Ascending aorta (tissue), 2 donors: ENCODE measurements around the gene AQP6. TPM values are rescaled to one million over a fixed set of nuclear protein-coding genes. Genes with fewer than 3 reads are reported as not detected.

Source experiments
- DNase-seq, 2 donors: peaks; one replicate each; pipeline ENCODE4 v3.0.0-alpha.2; 2019; ENCODE audit warnings: low spot score in 2 of 2
- H3K27ac ChIP-seq, 2 donors: fragments of 200-600 bp; sonication (generic); one replicate each; pipeline ENCODE4 v1.5.1; 2016 to 2017; ENCODE audit warnings: mild to moderate bottlenecking in 1 of 2
- H3K27me3 ChIP-seq: fragments of 200-600 bp; sonication (generic); one replicate; pipeline ENCODE4 v1.5.1; 2017
- H3K36me3 ChIP-seq, 2 donors: fragments of 200-600 bp; sonication (generic); one replicate each; pipeline ENCODE4 v1.5.1; 2016
- H3K4me1 ChIP-seq, 2 donors: fragments of 200-600 bp; sonication (generic); one replicate each; pipeline ENCODE4 v1.5.1; 2016 to 2017; ENCODE audit warnings: mild to moderate bottlenecking in 1 of 2
- H3K4me3 ChIP-seq, 2 donors: fragments of 200-600 bp; sonication (generic); one replicate each; pipeline ENCODE4 v1.5.1; 2016 to 2017; ENCODE audit warnings: mild to moderate bottlenecking in 1 of 2
- H3K9me3 ChIP-seq, 2 donors: fragments of 200-600 bp; sonication (generic); one replicate each; pipeline ENCODE4 v1.5.1; 2016
- intact Hi-C: fragments of 100-400 bp; cut with DNase I; formaldehyde crosslinking; loops from one replicate; pipeline ENCODE4 v1.15.1; 2023
- total RNA-seq: library from RNA; depleted of rRNA; stranded (reverse); fragments of >200 nt; gene quantifications from one replicate; pipeline ENCODE4 v1.1.0, GENCODE V29; 2016
- TF ChIP-seq, protein P1 (sequence below), 3 experiments: fragments of 200-600 bp in 2 of 3; fragments of 450-650 bp in 1 of 3; sonication (generic) in 2 of 3; IDR thresholded peaks; one replicate each; pipeline ENCODE4 v1.5.1; 2016 to 2019; ENCODE audit warnings: antibody characterized with exemption in 3 of 3, mild to moderate bottlenecking in 1 of 3, moderate library complexity in 1 of 3

The AQP6 gene
- total RNA-seq, 1 donor from 2014 or later = not detected

DNA sequence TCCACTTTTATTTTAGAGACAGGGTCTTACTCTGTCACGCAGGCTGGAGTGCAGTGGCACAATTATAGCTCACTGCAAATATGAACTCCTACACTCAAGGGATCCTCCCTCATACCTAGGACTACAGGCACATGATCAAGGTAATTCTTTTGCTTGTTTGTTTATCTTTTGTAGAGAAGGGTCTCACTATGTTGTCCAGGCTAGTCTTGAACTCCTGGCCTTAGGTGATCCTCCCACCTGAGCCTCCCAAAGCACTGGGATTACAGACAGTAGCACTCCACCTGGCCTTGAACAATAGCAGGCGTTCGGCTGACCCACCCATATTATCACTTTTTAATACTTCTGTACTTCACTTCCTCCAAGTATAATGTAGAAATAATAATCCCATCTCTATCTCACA is 53.9 kb downstream of the AQP6 start:
- Histone ChIP-seq H3K27me3 (no peaks in the 10 kb centered on the region), H3K4me1 (no peaks in the 10 kb centered on the region), H3K27ac (no peak overlapping the region), H3K36me3 (no peaks in the 10 kb centered on the region), H3K9me3 (no peaks in the 10 kb centered on the region), H3K4me3 (no peak overlapping the region)
- TF ChIP-seq, protein P1, sequence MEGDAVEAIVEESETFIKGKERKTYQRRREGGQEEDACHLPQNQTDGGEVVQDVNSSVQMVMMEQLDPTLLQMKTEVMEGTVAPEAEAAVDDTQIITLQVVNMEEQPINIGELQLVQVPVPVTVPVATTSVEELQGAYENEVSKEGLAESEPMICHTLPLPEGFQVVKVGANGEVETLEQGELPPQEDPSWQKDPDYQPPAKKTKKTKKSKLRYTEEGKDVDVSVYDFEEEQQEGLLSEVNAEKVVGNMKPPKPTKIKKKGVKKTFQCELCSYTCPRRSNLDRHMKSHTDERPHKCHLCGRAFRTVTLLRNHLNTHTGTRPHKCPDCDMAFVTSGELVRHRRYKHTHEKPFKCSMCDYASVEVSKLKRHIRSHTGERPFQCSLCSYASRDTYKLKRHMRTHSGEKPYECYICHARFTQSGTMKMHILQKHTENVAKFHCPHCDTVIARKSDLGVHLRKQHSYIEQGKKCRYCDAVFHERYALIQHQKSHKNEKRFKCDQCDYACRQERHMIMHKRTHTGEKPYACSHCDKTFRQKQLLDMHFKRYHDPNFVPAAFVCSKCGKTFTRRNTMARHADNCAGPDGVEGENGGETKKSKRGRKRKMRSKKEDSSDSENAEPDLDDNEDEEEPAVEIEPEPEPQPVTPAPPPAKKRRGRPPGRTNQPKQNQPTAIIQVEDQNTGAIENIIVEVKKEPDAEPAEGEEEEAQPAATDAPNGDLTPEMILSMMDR (IDR thresholded peaks at IDR 0.05) = no peak
- intact Hi-C loops = no loop called here
- DNase-seq = no peak

Other genes starting within 250 kb of the AQP6 start
- 188 TPM for gene TMBIM6, start 231.4 kb upstream of the AQP6 start, total RNA-seq
- 33.4 TPM for gene NCKAP5L, start 144.5 kb upstream of the AQP6 start, total RNA-seq
- 2.6 TPM for gene BCDIN3D, start 129.8 kb upstream of the AQP6 start, total RNA-seq
- 0.75 TPM for gene FAIM2, start 69.0 kb upstream of the AQP6 start, total RNA-seq
- not detected for gene AQP2, start 22.2 kb upstream of the AQP6 start, total RNA-seq
- gene AQP5, start 11.1 kb upstream of the AQP6 start, total RNA-seq = not detected
- gene RACGAP1, start 52.5 kb downstream of the AQP6 start, total RNA-seq = 5.1 TPM
- not detected for gene ASIC1, start 84.6 kb downstream of the AQP6 start, total RNA-seq
- 277 TPM for gene SMARCD1, start 112.4 kb downstream of the AQP6 start, total RNA-seq
- gene GPD1, start 131.1 kb downstream of the AQP6 start, total RNA-seq = 12.2 TPM
- 19.8 TPM for gene COX14, start 139.3 kb downstream of the AQP6 start, total RNA-seq
- gene CERS5, start 194.4 kb downstream of the AQP6 start, total RNA-seq = 29.7 TPM